Endodermal cell (in vitro differentiated cells): ENCODE results near the gene IL1RL1. TPM values are rescaled to one million over a fixed set of nuclear protein-coding genes. Genes with fewer than 3 reads are reported as not detected.

Experiments
- DNase-seq: peaks from one replicate; pipeline ENCODE4 v3.0.0-alpha.2; 2017
- H3K27ac ChIP-seq: 2 replicates; pipeline ENCODE4 v1.5.1; 2013; ENCODE audit warnings: mild to moderate bottlenecking, low read depth, low read length, moderate library complexity
- H3K27me3 ChIP-seq: 2 replicates; pipeline ENCODE4 v1.6.1; 2013; ENCODE audit warnings: mild to moderate bottlenecking, low read length, moderate library complexity; ENCODE audit not compliant: insufficient read depth, control insufficient read depth, poor library complexity, severe bottlenecking
- H3K36me3 ChIP-seq: 2 replicates; pipeline ENCODE4 v1.7.0; 2013; ENCODE audit warnings: mild to moderate bottlenecking, low read length, moderate library complexity; ENCODE audit not compliant: control insufficient read depth, insufficient read depth
- H3K4me1 ChIP-seq: one replicate; pipeline ENCODE4 v1.7.0; 2013; ENCODE audit warnings: low read length; ENCODE audit not compliant: control insufficient read depth, insufficient read depth
- H3K4me3 ChIP-seq: 2 replicates; pipeline ENCODE4 v1.5.1; 2013; ENCODE audit warnings: mild to moderate bottlenecking, low read length, moderate library complexity
- H3K9ac ChIP-seq: 2 replicates; pipeline ENCODE4 v1.6.1; 2013; ENCODE audit warnings: mild to moderate bottlenecking, low read length, moderate library complexity; ENCODE audit not compliant: poor library complexity, severe bottlenecking; ENCODE audit errors: extremely low read depth
- H3K9me3 ChIP-seq: 2 replicates; pipeline ENCODE4 v1.6.1; 2013; ENCODE audit warnings: mild to moderate bottlenecking, low read length, moderate library complexity; ENCODE audit not compliant: control insufficient read depth
- H3K27ac Mint-ChIP-seq: 2 replicates; pipeline ENCODE4 v1.8.0; 2020; ENCODE audit warnings: mixed read lengths
- H3K27me3 Mint-ChIP-seq: 2 replicates; pipeline ENCODE4 v1.8.0; 2021; ENCODE audit warnings: mild to moderate bottlenecking, mixed read lengths; ENCODE audit not compliant: insufficient read depth
- H3K36me3 Mint-ChIP-seq: 2 replicates; pipeline ENCODE4 v1.8.0; 2020; ENCODE audit warnings: low read depth, mixed read lengths
- H3K4me1 Mint-ChIP-seq: 2 replicates; pipeline ENCODE4 v1.8.0; 2020; ENCODE audit warnings: mixed read lengths
- H3K4me3 Mint-ChIP-seq: 2 replicates; pipeline ENCODE4 v1.8.0; 2020; ENCODE audit warnings: mild to moderate bottlenecking, moderate library complexity, mixed read lengths
- H3K9me3 Mint-ChIP-seq: 2 replicates; pipeline ENCODE4 v1.8.0; 2020; ENCODE audit warnings: mild to moderate bottlenecking, mixed read lengths
- WGBS, 2 experiments: methylation state at CpG; one replicate each; pipeline versions ENCODE4 v1.1.5 to v1.1.7; 2013; ENCODE audit warnings: missing lambda C conversion rate in 2 of 2, mixed read lengths in 1 of 2; ENCODE audit not compliant: insufficient coverage in 1 of 2, insufficient read length in 1 of 2; 5-methylcytosine and 5-hydroxymethylcytosine counted together
- total RNA-seq, 2 donors: library from RNA; stranded (reverse); fragmentation: NEBNext Ultra II Directional in 1 of 2; extraction: Animal tissue kit (Norgen Biotek cat#: 25700) in 1 of 2; gene quantifications; 2 replicates in 1 of 2; 3 replicates in 1 of 2; pipeline ENCODE4 v1.2.1, GENCODE V29; 2021
- TF ChIP-seq, protein P1 (sequence below): fragments of 200-600 bp; sonication (generic); conservative IDR thresholded peaks from 2 replicates; pipeline ENCODE4 v1.5.0; 2021; ENCODE audit warnings: antibody characterized with exemption, mild to moderate bottlenecking

IL1RL1 gene
- total RNA-seq, 2 donors from 2014 or later: 0.75 to 0.84 TPM

DNA sequence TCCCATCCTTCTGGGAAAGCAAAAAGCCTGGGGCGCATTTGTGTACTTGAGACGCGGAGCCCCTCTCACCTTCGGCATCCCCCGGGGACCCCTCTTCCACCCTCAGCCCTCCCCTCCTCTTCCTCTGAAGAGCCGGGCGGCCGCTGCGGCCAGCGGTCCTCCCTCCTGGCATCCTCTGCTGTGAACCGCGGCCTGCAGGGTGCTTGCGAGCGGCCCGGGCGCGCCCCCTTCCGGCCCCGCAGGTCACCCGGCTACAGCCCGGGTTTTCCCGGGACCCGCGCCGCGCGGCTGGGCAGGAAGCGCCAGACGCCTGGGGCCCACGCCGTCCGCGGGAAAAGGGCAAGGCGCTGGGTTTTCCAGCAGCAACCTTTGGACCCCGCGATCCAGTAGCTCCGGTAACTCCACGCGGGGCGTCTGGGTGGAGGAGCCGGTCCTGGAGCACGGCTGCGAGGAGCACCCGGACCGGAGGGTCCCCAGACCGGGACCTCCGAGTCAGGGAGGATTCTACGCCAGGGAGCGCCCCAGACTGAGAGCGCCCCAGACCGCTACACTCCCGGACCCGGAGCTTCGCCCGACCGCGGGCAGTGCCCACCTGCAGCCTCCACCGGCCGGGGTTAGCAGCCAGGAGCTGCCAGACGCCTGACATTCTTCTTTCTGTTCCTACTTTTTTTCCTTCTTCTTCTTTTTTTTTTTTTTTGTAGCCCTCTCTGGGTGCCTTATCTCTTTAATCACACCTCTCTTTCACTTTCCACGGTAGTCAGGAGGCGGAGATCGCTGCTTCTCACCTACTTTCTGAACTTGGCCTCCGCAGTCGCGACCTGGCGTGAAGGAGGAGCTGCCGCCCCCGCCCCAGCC, 44.4 kb downstream of the IL1RL1 start, which contains the start of gene IL18R1:
IL18R1 (plus strand) TSS at position 271 of the 855 bp plus-strand sequence. CDS start 6,865 bp downstream, outside the sequence.
- Histone ChIP-seq H3K27me3 (no peaks in the 10 kb centered on the region), H3K36me3 (no peaks in the 10 kb centered on the region), H3K27ac (no peak within 1 kb of the TSS), H3K9ac (peak within 1 kb of the TSS; percentile 53), H3K4me3 (peak within 1 kb of the TSS; percentile 85), H3K4me1 (no peaks in the 10 kb centered on the region), H3K9me3 (no peaks in the 10 kb centered on the region)
- Mint-ChIP-seq H3K9me3 (no peaks in the 10 kb centered on the region), H3K36me3 (no peaks in the 10 kb centered on the region), H3K27ac (peak within 1 kb of the TSS; percentile 9), H3K4me1 (no peaks in the 10 kb centered on the region), H3K4me3 (peak within 1 kb of the TSS; percentile 60), H3K27me3 (peaks cover 10% of the 10 kb centered on the region)
- DNase-seq: peak; percentile 90
- TF ChIP-seq, protein P1, sequence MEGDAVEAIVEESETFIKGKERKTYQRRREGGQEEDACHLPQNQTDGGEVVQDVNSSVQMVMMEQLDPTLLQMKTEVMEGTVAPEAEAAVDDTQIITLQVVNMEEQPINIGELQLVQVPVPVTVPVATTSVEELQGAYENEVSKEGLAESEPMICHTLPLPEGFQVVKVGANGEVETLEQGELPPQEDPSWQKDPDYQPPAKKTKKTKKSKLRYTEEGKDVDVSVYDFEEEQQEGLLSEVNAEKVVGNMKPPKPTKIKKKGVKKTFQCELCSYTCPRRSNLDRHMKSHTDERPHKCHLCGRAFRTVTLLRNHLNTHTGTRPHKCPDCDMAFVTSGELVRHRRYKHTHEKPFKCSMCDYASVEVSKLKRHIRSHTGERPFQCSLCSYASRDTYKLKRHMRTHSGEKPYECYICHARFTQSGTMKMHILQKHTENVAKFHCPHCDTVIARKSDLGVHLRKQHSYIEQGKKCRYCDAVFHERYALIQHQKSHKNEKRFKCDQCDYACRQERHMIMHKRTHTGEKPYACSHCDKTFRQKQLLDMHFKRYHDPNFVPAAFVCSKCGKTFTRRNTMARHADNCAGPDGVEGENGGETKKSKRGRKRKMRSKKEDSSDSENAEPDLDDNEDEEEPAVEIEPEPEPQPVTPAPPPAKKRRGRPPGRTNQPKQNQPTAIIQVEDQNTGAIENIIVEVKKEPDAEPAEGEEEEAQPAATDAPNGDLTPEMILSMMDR: peak; percentile 94
- 1 to 2% methylated on average over 12 to 69 of the region's 69 CpGs for WGBS, 2 experiments

DNA sequence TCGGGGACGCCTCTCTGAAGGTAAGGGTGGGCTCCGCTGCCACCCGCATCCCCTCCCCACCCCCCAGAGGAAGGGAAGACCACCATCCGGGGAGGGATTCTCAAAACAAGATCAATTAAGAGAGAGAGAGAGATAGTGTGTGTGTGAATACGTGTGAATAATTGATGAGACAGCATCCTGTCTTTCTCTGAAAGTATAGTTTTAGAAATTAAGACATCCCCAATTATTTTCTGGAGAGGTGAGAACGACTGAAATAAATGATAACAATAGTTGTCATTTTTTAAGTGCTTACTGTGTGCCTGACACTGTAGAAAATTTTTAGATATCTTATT, 45.0 kb downstream of the IL1RL1 start:
- TF ChIP-seq, protein P1: no peak
- Histone ChIP-seq H3K9ac (peak overlapping the region; percentile 53), H3K9me3 (no peaks in the 10 kb centered on the region), H3K27me3 (no peaks in the 10 kb centered on the region), H3K4me3 (peak overlapping the region; percentile 85), H3K36me3 (no peaks in the 10 kb centered on the region), H3K27ac (no peak overlapping the region), H3K4me1 (no peaks in the 10 kb centered on the region)
- Mint-ChIP-seq H3K27me3 (peaks cover 9% of the 10 kb centered on the region), H3K4me1 (peaks cover 2% of the 10 kb centered on the region), H3K9me3 (no peaks in the 10 kb centered on the region), H3K4me3 (peak overlapping the region; percentile 60), H3K27ac (peak overlapping the region; percentile 9), H3K36me3 (no peaks in the 10 kb centered on the region)
- 30 to 50% methylated on average over 1 to 5 of the region's 7 CpGs for WGBS, 2 experiments
- no peak for DNase-seq

DNA sequence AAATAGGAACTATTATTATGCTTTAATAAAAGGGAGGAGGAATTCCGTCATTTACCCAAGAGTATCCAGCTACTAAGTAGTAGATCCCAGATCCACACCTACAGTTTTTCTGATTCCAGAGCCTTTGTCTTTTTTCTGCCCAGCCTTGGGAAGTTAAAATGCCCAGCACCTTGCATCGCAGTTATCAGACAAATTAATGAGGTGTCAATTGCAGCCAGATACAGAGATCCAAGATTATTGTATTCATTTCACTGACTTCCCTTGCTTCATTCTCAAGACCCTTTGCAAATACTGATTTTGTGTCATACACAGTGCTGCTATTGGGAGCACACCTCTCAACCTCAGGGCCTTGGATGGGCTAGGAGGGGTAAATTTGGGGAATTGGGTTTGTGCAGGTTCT, 45.4 kb downstream of the IL1RL1 start:
- no peak overlapping the region for H3K27ac ChIP-seq
- no peak overlapping the region for H3K9ac ChIP-seq
- Mint-ChIP-seq H3K27ac (no peak overlapping the region), H3K27me3 (peaks cover 7% of the 10 kb centered on the region), H3K4me1 (peaks cover 6% of the 10 kb centered on the region), H3K9me3 (no peaks in the 10 kb centered on the region), H3K36me3 (no peaks in the 10 kb centered on the region), H3K4me3 (peak overlapping the region; percentile 60)
- peak overlapping the region; percentile 85 for H3K4me3 ChIP-seq
- DNase-seq: peak; percentile 56
- no peaks in the 10 kb centered on the region for H3K27me3 ChIP-seq
- H3K4me1 ChIP-seq: no peaks in the 10 kb centered on the region
- WGBS, 2 experiments: 49% methylated on average over 2 of the region's 2 CpGs; no CpG with 5 or more reads in 1 of the 2 experiments
- no peaks in the 10 kb centered on the region for H3K36me3 ChIP-seq
- H3K9me3 ChIP-seq: no peaks in the 10 kb centered on the region
- TF ChIP-seq, protein P1: no peak
